Heart right ventricle (tissue), 16 donors: ENCODE data around the gene MOB3C. TPM values are rescaled to one million over a fixed set of nuclear protein-coding genes. Genes with fewer than 3 reads are reported as not detected.
A peak's percentile ranks its signal among the peaks of the same experiment; 100 is the strongest.

Source experiments
- ATAC-seq, 8 donors: fragments of 200-7000 bp; cut with Tn5 transposase; one replicate each; pipeline ENCODE4 v1.9.1; 2020; ENCODE audit warnings: mild to moderate bottlenecking in 8 of 8, moderate library complexity in 8 of 8, moderate number of reproducible peaks in 1 of 8
- DNase-seq, 2 donors: peaks; one replicate each; pipeline ENCODE4 v3.0.0-alpha.2; 2020
- H3K27ac ChIP-seq, 10 donors: fragments of 200-600 bp; sonication (generic) in 2 of 10; one replicate each; pipeline versions ENCODE4 v1.5.0 to v1.8.0; 2020 to 2022; ENCODE audit warnings: mild to moderate bottlenecking in 3 of 10
- H3K27me3 ChIP-seq, 7 donors: fragments of 200-600 bp; one replicate each; pipeline ENCODE4 v1.8.0; 2021 to 2022; ENCODE audit warnings: mild to moderate bottlenecking in 2 of 7
- H3K36me3 ChIP-seq, 9 donors: fragments of 200-600 bp; sonication (generic) in 1 of 9; one replicate each; pipeline versions ENCODE4 v1.5.0 to v1.8.0; 2020 to 2022; ENCODE audit warnings: mild to moderate bottlenecking in 2 of 9
- H3K4me1 ChIP-seq, 9 donors: fragments of 200-600 bp; sonication (generic) in 1 of 9; one replicate each; pipeline versions ENCODE4 v1.5.0 to v1.8.0; 2020 to 2022; ENCODE audit warnings: mild to moderate bottlenecking in 4 of 9
- H3K4me3 ChIP-seq, 10 donors: fragments of 200-600 bp; sonication (generic) in 2 of 10; one replicate each; pipeline versions ENCODE4 v1.5.0 to v1.8.0; 2020 to 2022; ENCODE audit warnings: mild to moderate bottlenecking in 7 of 10, moderate library complexity in 2 of 10
- H3K9me3 ChIP-seq, 11 donors: fragments of 200-600 bp in 10 of 11; sonication (generic) in 2 of 11; one replicate each; pipeline versions ENCODE4 v1.5.0 to v1.8.0; 2013 to 2022; ENCODE audit warnings: mild to moderate bottlenecking in 2 of 11, control low read depth in 1 of 11, moderate library complexity in 1 of 11
- WGBS, 2 donors: extraction: QIAGEN DNeasy Blood & Tissue Kit; methylation state at CpG; one replicate each; pipeline ENCODE4 v1.1.7; 2013; ENCODE audit warnings: inconsistent platforms in 1 of 2; 5-methylcytosine and 5-hydroxymethylcytosine counted together
- intact Hi-C, 10 donors: fragments of 100-400 bp; cut with DNase I; formaldehyde crosslinking; loops; one replicate each; pipeline versions ENCODE4 v1.11.1 to v1.14.2; 2022
- polyA plus RNA-seq, 2 donors: library from polyadenylated mRNA; stranded (reverse); fragments of 200-250 nt; gene quantifications; one replicate each; pipeline ENCODE4 v1.2.3, GENCODE V29; 2013
- total RNA-seq, 10 donors: library from RNA; stranded (reverse); fragmentation: NEBNext Ultra II Directional in 3 of 10; extraction: Animal tissue kit (Norgen Biotek cat#: 25700) in 3 of 10; gene quantifications; one replicate each; pipeline versions ENCODE4 v1.2.1 to v1.2.4, GENCODE V29; 2021 to 2023
- TF ChIP-seq, protein P1 (sequence below), 9 donors: fragments of 200-600 bp; sonication (generic) in 2 of 9; IDR thresholded peaks; one replicate each; pipeline versions ENCODE4 v1.5.0 to v1.8.0; 2021 to 2022; ENCODE audit warnings: antibody characterized with exemption in 9 of 9, mild to moderate bottlenecking in 5 of 9, moderate library complexity in 1 of 9
- donor health status: Arrhythmogenic right ventricular cardiomyopathy.
- donor health status: ischemic (EF 13 %, LVEDD 7.1; RV severe dilation, severe dysfunction).
- donor health status: healthy with polysubstance abuse.
- donor health status: DM: no; HTN: yes; CAD: no.
- donor health status: DM: no; HTN: no; CAD: no.
- donor health status: ischemic (EF 25% LVEDD 6.9; RV normal size, moderate dysfunction).
- donor health status: ischemic (EF 25% LVEDD 5.7; RV mildly dilated, moderate dysfunction).
- donor health status: healthy.
- donor health status: DM: yes; HTN: yes; CAD: no.
- donor health status: Ischemic cardiomyopathy.
- donor health status: ischemic (EF 35%, LVEDD 5.7; RV mildly dilated, moderate dysfunction).
- donor health status: nonischemic (EF 11% LVEDD 7.7; RV severe dilation, severe dysfunction).
- donor health status: DM: yes; HTN: yes; CAD: no.
- donor health status: PGD.
- donor health status: ischemic (EF 29% LVEDD 5.4; RV normal size, mild dysfunction).
- donor health status: nonischemic (EF 23%, LVEDD 6.1; RV moderate dilation, normal function).

Gene MOB3C
- total and polyA plus RNA-seq, 12 donors, result 7.9 to 16.9 (median 10.8) TPM

DNA sequence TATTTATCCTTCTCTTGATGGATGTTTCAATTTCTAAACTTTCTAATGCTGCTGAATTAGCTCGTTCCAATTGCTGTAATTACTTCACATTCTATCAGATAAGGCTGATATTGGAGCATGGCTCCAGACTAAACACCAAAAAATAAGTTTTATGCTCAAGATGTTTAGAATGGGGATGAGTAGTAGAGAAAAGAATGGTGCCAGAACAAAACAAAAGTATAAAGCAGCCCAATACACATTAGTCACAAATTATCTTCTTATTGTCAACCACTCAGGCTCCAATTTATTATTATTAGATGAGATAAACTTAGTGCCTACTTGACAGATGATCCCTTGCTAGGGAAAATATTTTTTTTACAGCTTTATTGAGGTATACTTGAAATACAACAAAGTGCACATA lies 29.7 kb upstream of the MOB3C start:
- intact Hi-C loops, result no loop called here
- Histone ChIP-seq H3K4me3 (no peak overlapping the region), H3K9me3 (peaks cover 0 to 23% (median 8%) of the 10 kb centered on the region in 11 donors), H3K27ac (no peak overlapping the region), H3K4me1 (peaks cover 0 to 21% (median 8%) of the 10 kb centered on the region in 9 donors), H3K27me3 (no peaks in the 10 kb centered on the region), H3K36me3 (peaks cover 0 to 95% (median 38%) of the 10 kb centered on the region in 9 donors)
- 89 to 94% methylated on average over 1 of the region's 1 CpG for WGBS, 2 donors
- no peak for ATAC-seq
- no peak for DNase-seq
- TF ChIP-seq, protein P1, sequence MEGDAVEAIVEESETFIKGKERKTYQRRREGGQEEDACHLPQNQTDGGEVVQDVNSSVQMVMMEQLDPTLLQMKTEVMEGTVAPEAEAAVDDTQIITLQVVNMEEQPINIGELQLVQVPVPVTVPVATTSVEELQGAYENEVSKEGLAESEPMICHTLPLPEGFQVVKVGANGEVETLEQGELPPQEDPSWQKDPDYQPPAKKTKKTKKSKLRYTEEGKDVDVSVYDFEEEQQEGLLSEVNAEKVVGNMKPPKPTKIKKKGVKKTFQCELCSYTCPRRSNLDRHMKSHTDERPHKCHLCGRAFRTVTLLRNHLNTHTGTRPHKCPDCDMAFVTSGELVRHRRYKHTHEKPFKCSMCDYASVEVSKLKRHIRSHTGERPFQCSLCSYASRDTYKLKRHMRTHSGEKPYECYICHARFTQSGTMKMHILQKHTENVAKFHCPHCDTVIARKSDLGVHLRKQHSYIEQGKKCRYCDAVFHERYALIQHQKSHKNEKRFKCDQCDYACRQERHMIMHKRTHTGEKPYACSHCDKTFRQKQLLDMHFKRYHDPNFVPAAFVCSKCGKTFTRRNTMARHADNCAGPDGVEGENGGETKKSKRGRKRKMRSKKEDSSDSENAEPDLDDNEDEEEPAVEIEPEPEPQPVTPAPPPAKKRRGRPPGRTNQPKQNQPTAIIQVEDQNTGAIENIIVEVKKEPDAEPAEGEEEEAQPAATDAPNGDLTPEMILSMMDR (IDR thresholded peaks at IDR 0.05), result no peak

DNA sequence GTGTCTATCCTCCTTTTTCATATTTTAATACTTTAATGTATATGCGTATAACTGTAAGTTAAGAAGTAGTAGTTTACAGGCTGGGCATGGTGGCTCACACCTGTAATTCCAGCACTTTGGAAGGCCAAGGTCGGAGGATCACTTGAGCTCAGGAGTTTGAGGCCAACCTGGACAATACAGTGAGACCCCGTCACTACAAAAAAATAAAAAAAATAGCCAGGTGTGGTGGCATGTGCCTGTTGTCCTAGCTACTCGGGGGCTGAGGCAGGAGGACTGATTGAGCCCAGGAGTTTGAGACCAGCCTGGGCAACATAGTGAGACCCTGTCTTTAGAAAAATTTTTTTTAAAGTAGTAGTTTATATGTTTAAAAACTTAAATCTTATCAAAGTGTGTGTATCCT lies 29.2 kb upstream of the MOB3C start:
- no peak overlapping the region for H3K27ac ChIP-seq
- intact Hi-C loops, result no loop called here
- TF ChIP-seq, protein P1 (IDR thresholded peaks at IDR 0.05), result no peak
- H3K9me3 ChIP-seq, result peaks cover 0 to 23% (median 8%) of the 10 kb centered on the region in 11 donors
- no peak for ATAC-seq
- no peak overlapping the region for H3K4me3 ChIP-seq
- DNase-seq, result no peak
- H3K4me1 ChIP-seq, result peaks cover 0 to 23% (median 8%) of the 10 kb centered on the region in 9 donors
- no peaks in the 10 kb centered on the region for H3K27me3 ChIP-seq
- WGBS, 2 donors, result 97 to 99% methylated on average over 4 of the region's 4 CpGs
- peaks cover 0 to 99% (median 38%) of the 10 kb centered on the region in 9 donors for H3K36me3 ChIP-seq

DNA sequence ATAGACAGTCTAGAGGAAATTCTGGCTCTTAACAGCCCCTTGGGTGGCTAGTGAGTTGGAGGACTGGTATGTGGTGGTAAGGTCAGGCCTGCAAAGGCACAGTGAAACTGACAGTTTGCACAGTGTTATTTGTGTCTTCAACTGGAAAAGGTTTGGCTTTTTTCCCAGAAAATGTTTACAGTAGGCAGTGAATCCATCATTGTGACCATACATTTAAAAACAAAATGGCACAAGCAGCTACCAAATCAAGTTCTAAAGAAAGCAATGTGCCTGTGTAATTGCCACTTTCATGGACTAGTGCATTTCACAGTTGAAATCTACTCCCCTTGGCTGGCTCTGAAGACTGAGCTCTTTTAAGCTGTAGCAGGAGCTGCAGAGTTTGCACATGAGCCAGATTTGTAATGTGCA lies 26.8 kb upstream of the MOB3C start:
- DNase-seq (no peak), ATAC-seq (peak in 6 of 8 donors; percentile 62 to 83 (median 71))
- Histone ChIP-seq H3K9me3 (peaks cover 0 to 6% (median 0%) of the 10 kb centered on the region in 11 donors), H3K27ac (peak overlapping the region in 8 of 10 donors; percentile 1 to 73 (median 24)), H3K27me3 (no peaks in the 10 kb centered on the region), H3K4me1 (peaks cover 0 to 31% (median 8%) of the 10 kb centered on the region in 9 donors), H3K4me3 (no peak overlapping the region), H3K36me3 (peaks cover 0 to 97% (median 22%) of the 10 kb centered on the region in 9 donors)
- intact Hi-C loops, result no loop called here
- TF ChIP-seq, protein P1 (IDR thresholded peaks at IDR 0.05), result no peak

DNA sequence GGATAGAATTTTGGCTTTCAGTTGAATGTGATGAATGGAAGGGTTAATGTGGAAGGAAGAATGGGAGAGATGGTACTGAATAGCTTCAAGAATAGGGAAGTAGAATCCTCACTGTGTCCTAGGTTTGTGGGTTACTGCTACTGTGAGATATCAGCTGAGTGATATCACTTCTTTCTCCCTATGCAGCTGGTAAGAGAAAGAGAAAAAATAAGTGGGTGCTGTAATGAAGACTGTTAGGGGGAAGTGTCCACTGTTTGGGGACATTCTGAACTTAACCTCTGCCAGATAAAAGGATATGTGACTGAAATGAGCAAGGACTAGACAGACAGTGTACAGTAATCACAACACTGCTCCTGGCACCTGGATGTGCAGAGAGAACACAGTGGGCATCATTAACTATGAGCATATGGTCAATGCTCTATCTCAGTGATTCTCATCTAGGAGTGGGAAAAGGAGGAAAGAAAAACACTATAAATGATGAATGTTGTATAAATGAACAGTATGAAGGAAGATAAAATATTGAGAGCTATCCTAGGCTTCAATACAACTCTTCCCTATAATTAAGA lies 25.6 kb upstream of the MOB3C start:
- ATAC-seq (peak in 1 of 8 donors; percentile 14), DNase-seq (no peak)
- H3K4me1 ChIP-seq, result peaks cover 0 to 42% (median 16%) of the 10 kb centered on the region in 9 donors
- no peaks in the 10 kb centered on the region for H3K9me3 ChIP-seq
- intact Hi-C loops, result no loop called here
- H3K27ac ChIP-seq, result peak overlapping the region in 1 of 10 donors; percentile 73
- H3K36me3 ChIP-seq, result peaks cover 0 to 90% (median 17%) of the 10 kb centered on the region in 9 donors
- TF ChIP-seq, protein P1 (IDR thresholded peaks at IDR 0.05), result no peak
- no peaks in the 10 kb centered on the region for H3K27me3 ChIP-seq
- H3K4me3 ChIP-seq, result no peak overlapping the region
